ENCODE data around the gene MOGAT3.

Gene MOGAT3

DNA sequence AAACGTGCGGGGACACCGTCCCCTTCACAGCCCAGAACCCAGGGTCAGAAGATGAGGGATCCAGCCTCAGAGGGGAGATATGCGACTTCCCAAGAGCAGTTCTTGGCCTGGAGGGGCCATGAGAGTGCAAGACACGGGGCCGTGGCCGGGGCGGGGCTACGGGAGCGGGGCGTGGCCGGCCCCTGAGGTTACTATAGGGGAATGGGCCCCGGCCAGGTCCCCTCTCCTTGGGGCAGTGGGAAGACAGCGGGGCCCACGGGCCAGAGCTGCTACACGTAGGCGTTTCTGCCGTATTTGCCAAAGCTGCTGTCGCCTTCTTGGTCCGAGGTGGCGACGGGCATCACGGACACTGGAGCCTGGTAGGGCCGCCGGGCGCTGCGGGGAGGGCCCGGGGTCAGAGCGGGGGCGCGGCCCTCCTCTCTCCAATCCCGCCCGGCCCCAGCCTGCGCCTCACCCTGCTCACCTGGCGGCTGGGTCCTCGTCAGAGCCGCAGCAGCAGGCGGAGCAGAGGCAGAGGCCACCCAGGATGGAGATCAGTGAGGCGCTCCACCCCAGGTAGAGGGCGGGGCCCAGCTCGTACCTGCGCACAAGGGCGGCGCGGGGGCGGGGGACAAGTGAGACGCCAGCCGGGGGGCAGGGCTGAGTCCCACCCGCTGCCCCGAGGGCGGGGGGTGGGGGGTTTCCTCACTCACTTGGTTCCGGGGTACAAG is 31.5 kb upstream of the MOGAT3 start:
- H3K27ac ChIP-seq = peak overlapping the region; percentile 84

DNA sequence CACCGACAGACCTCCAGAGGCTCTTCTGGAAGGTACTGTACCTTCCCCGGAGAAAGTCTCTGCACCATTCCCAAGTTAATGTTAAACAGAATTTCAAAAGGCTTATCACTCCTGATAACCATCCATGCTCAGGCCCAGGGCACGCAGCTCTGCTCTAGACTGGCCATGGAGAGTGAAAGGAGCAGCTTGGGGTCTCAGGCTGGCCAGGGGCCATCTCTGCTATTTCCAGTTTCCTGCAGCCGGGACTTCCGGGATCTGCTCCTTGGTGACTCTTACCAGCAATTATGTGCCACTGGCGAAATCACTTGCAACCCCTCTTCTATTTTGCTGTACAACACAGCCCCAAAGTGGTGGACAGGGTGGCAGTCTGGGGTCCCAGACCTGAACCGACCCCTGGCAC is 30.8 kb upstream of the MOGAT3 start:
- TF ChIP-seq, protein P1, sequence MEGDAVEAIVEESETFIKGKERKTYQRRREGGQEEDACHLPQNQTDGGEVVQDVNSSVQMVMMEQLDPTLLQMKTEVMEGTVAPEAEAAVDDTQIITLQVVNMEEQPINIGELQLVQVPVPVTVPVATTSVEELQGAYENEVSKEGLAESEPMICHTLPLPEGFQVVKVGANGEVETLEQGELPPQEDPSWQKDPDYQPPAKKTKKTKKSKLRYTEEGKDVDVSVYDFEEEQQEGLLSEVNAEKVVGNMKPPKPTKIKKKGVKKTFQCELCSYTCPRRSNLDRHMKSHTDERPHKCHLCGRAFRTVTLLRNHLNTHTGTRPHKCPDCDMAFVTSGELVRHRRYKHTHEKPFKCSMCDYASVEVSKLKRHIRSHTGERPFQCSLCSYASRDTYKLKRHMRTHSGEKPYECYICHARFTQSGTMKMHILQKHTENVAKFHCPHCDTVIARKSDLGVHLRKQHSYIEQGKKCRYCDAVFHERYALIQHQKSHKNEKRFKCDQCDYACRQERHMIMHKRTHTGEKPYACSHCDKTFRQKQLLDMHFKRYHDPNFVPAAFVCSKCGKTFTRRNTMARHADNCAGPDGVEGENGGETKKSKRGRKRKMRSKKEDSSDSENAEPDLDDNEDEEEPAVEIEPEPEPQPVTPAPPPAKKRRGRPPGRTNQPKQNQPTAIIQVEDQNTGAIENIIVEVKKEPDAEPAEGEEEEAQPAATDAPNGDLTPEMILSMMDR (IDR thresholded peaks at IDR 0.05) = no peak
- no peak for TF ChIP-seq ZFX (IDR thresholded peaks at IDR 0.05; ENCODE audit: borderline replicate concordance)
- peak overlapping the region; percentile 84 for H3K27ac ChIP-seq

More for the DNA sequence above, 31.5 kb upstream of the MOGAT3 start:
- TF ChIP-seq ZFX (IDR thresholded peaks at IDR 0.05; ENCODE audit: borderline replicate concordance) = no peak

DNA sequence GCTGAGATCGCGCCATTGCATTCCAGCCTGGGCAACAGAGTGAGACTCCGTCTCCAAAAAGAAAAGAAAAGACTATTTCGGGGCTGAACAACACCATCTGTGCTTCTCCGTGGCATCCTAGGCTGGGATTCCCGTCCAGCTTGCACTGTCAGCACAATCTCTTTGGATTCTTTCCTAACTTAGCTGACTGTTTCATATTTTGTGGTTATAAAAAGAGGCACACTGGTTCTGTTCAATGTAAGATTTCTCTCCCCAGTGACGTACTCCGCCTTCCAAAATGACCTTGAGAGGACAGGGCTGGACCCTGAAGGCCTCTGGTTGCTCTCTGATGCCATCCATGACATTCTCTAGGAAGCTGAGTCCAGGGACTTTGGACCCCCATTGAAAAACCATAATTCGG is 25.9 kb upstream of the MOGAT3 start:
- TF ChIP-seq ZFX (IDR thresholded peaks at IDR 0.05; ENCODE audit: borderline replicate concordance) = no peak
- TF ChIP-seq, protein P1 (IDR thresholded peaks at IDR 0.05) = no peak
- H3K27ac ChIP-seq = no peak overlapping the region

DNA sequence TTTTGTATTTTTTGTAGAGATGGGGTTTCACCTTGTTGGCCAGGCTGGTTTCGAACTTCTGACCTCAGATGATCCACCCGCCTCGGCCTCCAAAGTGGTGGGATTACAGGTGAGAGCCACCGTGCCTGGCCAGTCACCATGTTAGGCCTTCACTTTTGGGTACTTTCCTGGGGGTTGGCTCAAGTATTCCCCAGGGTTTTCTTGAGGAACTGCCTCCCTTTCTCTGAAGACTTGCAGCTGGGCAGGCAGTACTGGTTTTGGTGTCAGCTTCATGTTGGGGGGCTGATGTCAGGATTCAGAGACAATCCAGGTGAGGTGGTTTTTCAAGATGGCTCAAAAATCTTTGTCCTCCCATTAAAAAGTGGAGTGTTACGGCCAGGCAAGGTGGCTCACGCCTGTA is 24.8 kb upstream of the MOGAT3 start:
- no peak for TF ChIP-seq ZFX (IDR thresholded peaks at IDR 0.05; ENCODE audit: borderline replicate concordance)
- TF ChIP-seq, protein P1 (IDR thresholded peaks at IDR 0.05) = no peak
- no peak overlapping the region for H3K27ac ChIP-seq

DNA sequence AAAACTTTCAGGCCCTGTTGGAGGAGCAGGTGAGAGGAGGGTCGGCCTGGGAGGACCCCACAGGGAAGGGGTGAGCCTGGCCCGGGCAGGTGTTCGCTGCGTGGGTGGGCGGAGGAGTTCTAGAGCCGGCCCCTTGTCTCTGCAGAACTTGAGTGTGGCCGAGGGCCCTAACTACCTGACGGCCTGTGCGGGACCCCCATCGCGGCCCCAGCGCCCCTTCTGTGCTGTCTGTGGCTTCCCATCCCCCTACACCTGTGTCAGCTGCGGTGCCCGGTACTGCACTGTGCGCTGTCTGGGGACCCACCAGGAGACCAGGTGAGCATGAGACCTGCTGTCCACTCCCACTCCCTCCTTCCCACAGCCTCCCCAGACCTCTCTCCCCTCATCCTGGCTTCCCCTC is 22.7 kb upstream of the MOGAT3 start:
- no peak for TF ChIP-seq ZFX (IDR thresholded peaks at IDR 0.05; ENCODE audit: borderline replicate concordance)
- TF ChIP-seq, protein P1 (IDR thresholded peaks at IDR 0.05) = no peak
- H3K27ac ChIP-seq = no peak overlapping the region

DNA sequence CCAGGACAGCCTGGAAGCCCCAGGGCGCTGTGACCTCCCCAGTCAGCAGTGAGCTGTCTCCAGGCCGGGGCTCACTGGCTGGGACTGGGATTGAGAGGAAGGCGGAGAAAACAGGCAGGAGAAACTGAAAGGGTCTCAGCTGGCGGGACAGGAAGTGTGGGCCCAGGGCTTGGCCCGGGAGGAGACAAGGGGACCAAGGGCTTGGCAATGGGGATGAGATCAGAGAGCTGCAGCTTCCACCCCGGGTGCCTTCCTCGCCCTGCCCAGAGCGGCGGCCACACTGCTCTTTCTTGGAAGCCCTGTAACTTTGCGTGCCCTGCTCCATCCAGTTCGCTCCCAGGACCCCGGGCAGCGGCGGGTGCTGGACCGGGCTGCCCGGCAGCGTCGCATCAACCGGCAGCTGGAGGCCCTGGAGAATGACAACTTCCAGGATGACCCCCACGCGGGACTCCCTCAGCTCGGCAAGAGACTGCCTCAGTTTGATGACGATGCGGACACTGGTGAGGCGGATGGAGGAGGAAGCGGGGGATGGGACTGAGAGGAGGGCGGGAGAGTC is 21.5 kb upstream of the MOGAT3 start:
- TF ChIP-seq, protein P1 (IDR thresholded peaks at IDR 0.05) = no peak
- no peak for TF ChIP-seq ZFX (IDR thresholded peaks at IDR 0.05; ENCODE audit: borderline replicate concordance)
- H3K27ac ChIP-seq = no peak overlapping the region

DNA sequence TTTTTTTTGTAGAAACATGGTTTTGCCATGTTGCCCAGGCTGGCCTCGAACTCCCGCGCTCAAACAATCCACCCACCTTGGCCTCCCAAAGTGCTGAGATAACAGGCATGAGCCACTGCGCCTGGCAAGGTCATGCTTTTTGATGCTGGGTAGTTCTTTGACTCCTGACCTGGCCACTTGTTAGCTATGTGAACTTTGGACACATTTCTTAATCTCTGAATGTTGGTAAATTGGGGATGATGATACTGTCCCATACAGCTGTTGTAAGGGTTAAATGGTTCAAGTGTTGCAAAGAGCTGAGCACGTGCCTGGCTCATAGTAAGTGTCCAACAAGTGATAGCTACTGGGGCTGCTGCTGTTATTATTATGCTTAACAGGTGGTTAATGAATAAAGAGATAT is 19.5 kb upstream of the MOGAT3 start:
- TF ChIP-seq, protein P1 (IDR thresholded peaks at IDR 0.05) = no peak
- TF ChIP-seq ZFX (IDR thresholded peaks at IDR 0.05; ENCODE audit: borderline replicate concordance) = no peak
- H3K27ac ChIP-seq = no peak overlapping the region
